Fibroblast of lung (primary cell): Measurements from ENCODE around the gene ZSCAN22. TPM values are rescaled to one million over a fixed set of nuclear protein-coding genes. Genes with fewer than 3 reads are reported as not detected.

ENCODE experiments used
- DNase-seq, 2 donors: peaks; one replicate each; pipeline versions ENCODE4 v3.0.0 to v3.0.0-alpha.2; 2010; ENCODE audit warnings: low read depth in 2 of 2
- H2AFZ ChIP-seq: 2 replicates; pipeline ENCODE4 v1.5.1; 2012; ENCODE audit warnings: low read length, control low read depth, inconsistent platforms
- H3K27ac ChIP-seq: 2 replicates; pipeline ENCODE4 v1.5.1; 2011; ENCODE audit warnings: low read length, control low read depth; ENCODE audit not compliant: insufficient read depth
- H3K27me3 ChIP-seq: 2 replicates; pipeline ENCODE4 v1.5.1; 2011; ENCODE audit warnings: mild to moderate bottlenecking, low read length; ENCODE audit not compliant: control insufficient read depth, insufficient read depth
- H3K36me3 ChIP-seq: 2 replicates; pipeline ENCODE4 v1.5.1; 2011; ENCODE audit warnings: low read length; ENCODE audit not compliant: control insufficient read depth, insufficient read depth
- H3K4me1 ChIP-seq: 2 replicates; pipeline ENCODE4 v1.5.1; 2011; ENCODE audit warnings: low read length; ENCODE audit not compliant: control insufficient read depth, insufficient read depth; ENCODE audit errors: extremely low read depth
- H3K4me2 ChIP-seq: 2 replicates; pipeline ENCODE4 v1.5.1; 2011; ENCODE audit warnings: low read length, control low read depth; ENCODE audit not compliant: insufficient read depth; ENCODE audit errors: extremely low read depth
- H3K4me3 ChIP-seq, 4 experiments: fragments of 200-600 bp in 1 of 4; sonication (generic) in 1 of 4; replicated peaks in 1 of 4; 2 replicates each; pipeline ENCODE4 v1.5.1; 2011 to 2016; ENCODE audit warnings: low read length in 4 of 4, low read depth in 3 of 4, mild to moderate bottlenecking in 3 of 4, control low read depth in 2 of 4, inconsistent platforms in 1 of 4, mixed read lengths in 1 of 4; ENCODE audit not compliant: insufficient read depth in 1 of 4; ENCODE audit errors: control extremely low read depth in 1 of 4
- H3K79me2 ChIP-seq: 2 replicates; pipeline ENCODE4 v1.5.1; 2012; ENCODE audit warnings: mild to moderate bottlenecking, low read length, inconsistent platforms; ENCODE audit not compliant: control insufficient read depth, insufficient read depth
- H3K9ac ChIP-seq: 2 replicates; pipeline ENCODE4 v1.5.1; 2011; ENCODE audit warnings: mild to moderate bottlenecking, low read length, control low read depth; ENCODE audit not compliant: insufficient read depth
- H3K9me3 ChIP-seq: 2 replicates; pipeline ENCODE4 v1.5.1; 2012; ENCODE audit warnings: low read depth, low read length; ENCODE audit not compliant: control insufficient read depth, insufficient read depth
- H4K20me1 ChIP-seq: 2 replicates; pipeline ENCODE4 v1.5.1; 2011; ENCODE audit warnings: low read length; ENCODE audit not compliant: control insufficient read depth, insufficient read depth; ENCODE audit errors: extremely low read depth
- EZH2 ChIP-seq: IDR thresholded peaks from 2 replicates; pipeline ENCODE4 v1.5.1; 2012; ENCODE audit warnings: low read length, control low read depth, mild to moderate bottlenecking; ENCODE audit errors: missing control alignments
- polyA plus RNA-seq, 2 donors: library from polyadenylated mRNA; depleted of rRNA in 1 of 2; stranded (reverse) in 1 of 2; unstranded in 1 of 2; fragments of >200 nt; gene quantifications; 2 replicates each; pipeline ENCODE4 v1.2.1, GENCODE V29; 2011 to 2012; ENCODE audit warnings: missing spikeins in 1 of 2
- total RNA-seq: library from RNA; depleted of rRNA; stranded (reverse); fragments of >200 nt; gene quantifications from 2 replicates; pipeline ENCODE4 v1.2.1, GENCODE V29; 2014
- TF ChIP-seq, protein P1 (sequence below), 2 donors: IDR thresholded peaks in 1 of 2; conservative IDR thresholded peaks in 1 of 2; 1 replicate in 1 of 2; 2 replicates in 1 of 2; pipeline ENCODE4 v1.5.1; 2011 to 2012; ENCODE audit warnings: low read length in 2 of 2, control low read depth in 1 of 2, inconsistent platforms in 1 of 2, low read depth in 1 of 2, mild to moderate bottlenecking in 1 of 2

Gene ZSCAN22
- total and polyA plus RNA-seq, 2 donors (not counting 1 experiment from before 2014, with no cell fraction given) = 2.8 to 3.0 TPM

DNA sequence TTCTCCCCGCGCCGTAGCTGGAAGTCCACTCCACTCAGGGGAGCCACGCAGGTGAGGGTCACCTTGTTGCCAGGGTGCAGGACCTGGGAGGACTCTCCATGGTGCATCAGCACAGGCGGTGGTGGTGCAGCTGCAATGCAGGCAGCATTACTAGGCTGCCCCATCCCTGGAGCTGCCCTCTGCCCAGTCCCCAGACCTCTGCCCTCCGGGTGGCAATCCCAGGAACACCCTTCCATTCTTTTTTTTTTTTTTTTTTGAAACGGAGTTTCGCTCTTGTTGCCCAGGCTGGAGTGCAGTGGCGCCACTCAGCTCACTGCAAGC lies 24.7 kb downstream of the ZSCAN22 start:
- Histone ChIP-seq H3K79me2 (no peaks in the 10 kb centered on the region), H3K36me3 (peaks cover 2% of the 10 kb centered on the region), H2AFZ (no peak overlapping the region), H3K27ac (no peak overlapping the region), H3K4me2 (no peak overlapping the region), H3K27me3 (no peaks in the 10 kb centered on the region), H3K9ac (no peak overlapping the region), H3K4me1 (no peaks in the 10 kb centered on the region), H4K20me1 (no peaks in the 10 kb centered on the region), H3K4me3 (no peak overlapping the region), H3K9me3 (no peaks in the 10 kb centered on the region)
- TF ChIP-seq, protein P1, sequence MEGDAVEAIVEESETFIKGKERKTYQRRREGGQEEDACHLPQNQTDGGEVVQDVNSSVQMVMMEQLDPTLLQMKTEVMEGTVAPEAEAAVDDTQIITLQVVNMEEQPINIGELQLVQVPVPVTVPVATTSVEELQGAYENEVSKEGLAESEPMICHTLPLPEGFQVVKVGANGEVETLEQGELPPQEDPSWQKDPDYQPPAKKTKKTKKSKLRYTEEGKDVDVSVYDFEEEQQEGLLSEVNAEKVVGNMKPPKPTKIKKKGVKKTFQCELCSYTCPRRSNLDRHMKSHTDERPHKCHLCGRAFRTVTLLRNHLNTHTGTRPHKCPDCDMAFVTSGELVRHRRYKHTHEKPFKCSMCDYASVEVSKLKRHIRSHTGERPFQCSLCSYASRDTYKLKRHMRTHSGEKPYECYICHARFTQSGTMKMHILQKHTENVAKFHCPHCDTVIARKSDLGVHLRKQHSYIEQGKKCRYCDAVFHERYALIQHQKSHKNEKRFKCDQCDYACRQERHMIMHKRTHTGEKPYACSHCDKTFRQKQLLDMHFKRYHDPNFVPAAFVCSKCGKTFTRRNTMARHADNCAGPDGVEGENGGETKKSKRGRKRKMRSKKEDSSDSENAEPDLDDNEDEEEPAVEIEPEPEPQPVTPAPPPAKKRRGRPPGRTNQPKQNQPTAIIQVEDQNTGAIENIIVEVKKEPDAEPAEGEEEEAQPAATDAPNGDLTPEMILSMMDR (conservative IDR thresholded peaks at IDR 0.05 in 1 of 2, IDR thresholded peaks at IDR 0.05 in 1 of 2; ENCODE audit: low read depth in 1 of 2, low read length in 2 of 2) = no peak
- no peak for TF ChIP-seq EZH2
- DNase-seq = no peak

GRCh38 chr19:58351990-58352755 lies 25.4 kb downstream of the ZSCAN22 start:
- Histone ChIP-seq H4K20me1 (no peaks in the 10 kb centered on the region), H3K36me3 (peaks cover 2% of the 10 kb centered on the region), H3K27ac (no peak overlapping the region), H3K9me3 (no peaks in the 10 kb centered on the region), H3K27me3 (no peaks in the 10 kb centered on the region), H2AFZ (no peak overlapping the region), H3K79me2 (no peaks in the 10 kb centered on the region), H3K9ac (no peak overlapping the region), H3K4me3 (no peak overlapping the region), H3K4me2 (no peak overlapping the region), H3K4me1 (no peaks in the 10 kb centered on the region)
- TF ChIP-seq, protein P1 (conservative IDR thresholded peaks at IDR 0.05 in 1 of 2, IDR thresholded peaks at IDR 0.05 in 1 of 2; ENCODE audit: low read depth in 1 of 2, low read length in 2 of 2) = no peak
- TF ChIP-seq EZH2 = no peak
- no peak for DNase-seq

- DNase-seq = no peak
These were observed 26.2 kb downstream of the ZSCAN22 start, which contains the start of gene A1BG for GRCh38 chr19:58352760-58353671. Gene A1BG, minus strand, starts transcription at chr19:58353492. Its CDS starts 55 bp downstream, at chr19:58353437.

More at GRCh38 chr19:58352760-58353671, 26.2 kb downstream of the ZSCAN22 start, which contains the start of gene A1BG:
- H3K9ac ChIP-seq = no peak within 1 kb of the TSS
- no peak within 1 kb of the TSS for H3K27ac ChIP-seq
- TF ChIP-seq EZH2 = no peak
- TF ChIP-seq, protein P1 (conservative IDR thresholded peaks at IDR 0.05 in 1 of 2, IDR thresholded peaks at IDR 0.05 in 1 of 2; ENCODE audit: low read depth in 1 of 2, low read length in 2 of 2) = no peak
- H3K36me3 ChIP-seq = peaks cover 2% of the 10 kb centered on the region
- no peaks in the 10 kb centered on the region for H3K79me2 ChIP-seq
- no peaks in the 10 kb centered on the region for H3K27me3 ChIP-seq
- no peaks in the 10 kb centered on the region for H3K4me1 ChIP-seq
- H4K20me1 ChIP-seq = no peaks in the 10 kb centered on the region
- H3K9me3 ChIP-seq = no peaks in the 10 kb centered on the region
- no peak within 1 kb of the TSS for H3K4me2 ChIP-seq
- H2AFZ ChIP-seq = no peak within 1 kb of the TSS
- H3K4me3 ChIP-seq = no peak within 1 kb of the TSS
